HUES48 (cell line): ENCODE data around the gene IFFO2.

Experiments used
- H3K27ac ChIP-seq: one replicate; pipeline ENCODE4 v1.7.0; 2013; ENCODE audit warnings: low read depth, low read length, inconsistent platforms
- H3K27me3 ChIP-seq: 2 replicates; pipeline ENCODE4 v1.6.1; 2013; ENCODE audit warnings: mild to moderate bottlenecking, low read length; ENCODE audit not compliant: control insufficient read depth, insufficient read depth
- H3K36me3 ChIP-seq: 2 replicates; pipeline ENCODE4 v1.6.1; 2013; ENCODE audit warnings: low read length; ENCODE audit not compliant: control insufficient read depth, insufficient read depth
- H3K4me1 ChIP-seq: 2 replicates; pipeline ENCODE4 v1.6.1; 2013; ENCODE audit warnings: mild to moderate bottlenecking, low read length; ENCODE audit not compliant: control insufficient read depth, insufficient read depth
- H3K4me3 ChIP-seq: 2 replicates; pipeline ENCODE4 v1.5.1; 2013; ENCODE audit warnings: mild to moderate bottlenecking, low read depth, low read length
- H3K9ac ChIP-seq: 2 replicates; pipeline ENCODE4 v1.6.1; 2013; ENCODE audit warnings: mild to moderate bottlenecking, low read depth, low read length, moderate library complexity
- H3K9me3 ChIP-seq: 2 replicates; pipeline ENCODE4 v1.6.1; 2013; ENCODE audit warnings: low read length; ENCODE audit not compliant: control insufficient read depth, insufficient read depth

Gene IFFO2

DNA sequence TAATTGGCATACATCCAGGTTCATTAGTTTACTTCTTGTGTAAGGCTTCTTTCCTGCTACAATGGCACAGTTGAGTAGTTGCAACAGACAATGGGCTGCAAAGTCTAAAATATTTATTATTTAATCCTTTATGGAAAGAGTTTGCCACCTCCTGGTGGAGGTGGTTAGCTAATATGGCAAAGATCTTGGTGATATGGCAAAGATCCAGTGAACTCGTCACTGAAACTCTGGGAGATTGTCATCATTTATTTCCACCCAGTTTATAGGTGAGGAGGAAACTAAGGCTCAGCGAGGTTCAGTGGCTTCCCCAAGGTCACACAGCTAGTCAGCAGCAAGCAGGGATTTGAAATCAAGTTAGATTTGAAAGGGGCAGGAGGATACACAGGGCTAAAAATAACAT lies 16.1 kb upstream of the IFFO2 start:
- H3K27ac ChIP-seq: no peak overlapping the region
- no peaks in the 10 kb centered on the region for H3K36me3 ChIP-seq
- no peaks in the 10 kb centered on the region for H3K4me1 ChIP-seq
- H3K4me3 ChIP-seq: no peak overlapping the region
- no peak overlapping the region for H3K9ac ChIP-seq
- no peaks in the 10 kb centered on the region for H3K27me3 ChIP-seq
- H3K9me3 ChIP-seq: no peaks in the 10 kb centered on the region

DNA sequence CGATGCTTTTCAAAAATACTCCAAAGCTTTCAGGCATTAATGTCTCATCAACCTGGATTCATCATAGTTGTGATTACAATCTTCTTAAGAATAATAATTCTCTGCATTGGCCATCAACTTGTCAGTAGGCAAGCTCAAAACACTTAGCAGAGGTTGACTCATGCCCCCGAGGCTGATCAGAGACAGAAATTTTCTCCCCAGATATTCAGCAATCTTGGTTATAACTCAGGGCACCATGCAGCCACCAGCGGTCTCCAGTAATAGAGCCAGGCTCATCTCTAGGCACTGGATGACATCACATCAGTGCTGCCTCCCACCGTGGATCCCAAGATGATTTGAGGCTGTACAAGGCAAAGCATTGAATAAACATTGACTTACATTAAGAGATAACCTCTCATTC lies 14.3 kb upstream of the IFFO2 start:
- H3K27ac ChIP-seq: no peak overlapping the region
- no peaks in the 10 kb centered on the region for H3K9me3 ChIP-seq
- no peaks in the 10 kb centered on the region for H3K27me3 ChIP-seq
- peaks cover 4% of the 10 kb centered on the region; the same call in 1 of the 2 replicates for H3K4me1 ChIP-seq
- H3K9ac ChIP-seq: no peak overlapping the region
- no peak overlapping the region for H3K4me3 ChIP-seq
- H3K36me3 ChIP-seq: no peaks in the 10 kb centered on the region

DNA sequence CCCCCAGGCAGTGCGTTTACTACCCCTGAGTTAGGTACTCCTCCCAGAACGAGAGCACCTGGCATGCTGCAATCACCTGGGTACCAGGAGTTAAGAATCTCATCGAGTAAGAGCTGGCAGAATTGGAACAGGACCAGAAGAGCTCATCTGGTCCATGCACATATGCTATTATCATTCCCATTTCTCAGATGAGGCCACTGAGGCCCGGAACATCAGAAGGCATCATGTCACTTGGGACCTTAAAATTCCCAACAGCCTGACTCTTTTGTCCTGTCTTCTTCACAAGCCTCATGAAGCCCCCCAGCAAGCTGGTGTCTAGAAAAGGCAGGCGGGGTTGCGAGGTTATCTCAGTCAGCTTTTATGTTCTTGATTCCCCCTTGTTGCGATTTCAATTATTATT lies 13.9 kb upstream of the IFFO2 start:
- Histone ChIP-seq H3K27ac (no peak overlapping the region), H3K27me3 (no peaks in the 10 kb centered on the region), H3K9ac (no peak overlapping the region), H3K4me3 (no peak overlapping the region), H3K9me3 (no peaks in the 10 kb centered on the region), H3K4me1 (peaks cover 5% of the 10 kb centered on the region; the same call in 1 of the 2 replicates), H3K36me3 (no peaks in the 10 kb centered on the region)

DNA sequence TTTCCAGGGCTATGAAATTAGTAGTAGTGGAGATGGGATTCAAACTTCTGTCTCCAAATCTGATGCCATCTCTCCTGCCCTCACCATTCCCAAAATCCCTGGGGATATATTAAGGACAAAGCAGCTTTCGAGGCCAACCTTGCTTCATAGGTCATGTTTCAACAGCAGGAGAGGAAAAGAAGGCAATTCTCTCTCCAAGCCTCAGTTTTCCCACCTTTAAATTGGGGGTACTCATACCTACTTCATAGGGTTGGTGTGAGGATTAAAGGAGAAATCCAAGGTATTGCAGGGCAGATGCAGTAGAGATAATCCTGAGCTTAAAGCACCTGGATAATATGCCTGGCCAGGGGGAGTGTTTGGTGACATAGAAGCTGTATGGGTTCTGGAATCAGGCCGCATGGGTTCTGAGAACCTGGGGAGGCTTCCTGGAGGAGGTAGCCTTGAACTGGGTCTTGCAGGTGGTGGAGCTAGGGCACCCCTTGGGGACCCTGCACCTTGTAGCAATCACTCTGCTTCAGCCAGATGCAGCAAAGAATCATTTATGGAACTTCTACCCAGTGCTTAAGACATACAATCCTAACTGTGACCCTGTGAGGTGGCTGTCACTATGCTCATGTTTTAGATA lies 10.7 kb upstream of the IFFO2 start:
- H3K27me3 ChIP-seq: peaks cover 3% of the 10 kb centered on the region; the same call in 1 of the 2 replicates
- no peak overlapping the region for H3K9ac ChIP-seq
- no peaks in the 10 kb centered on the region for H3K36me3 ChIP-seq
- H3K4me1 ChIP-seq: peaks cover 5% of the 10 kb centered on the region; the same call in 1 of the 2 replicates
- H3K9me3 ChIP-seq: no peaks in the 10 kb centered on the region
- H3K4me3 ChIP-seq: no peak overlapping the region
- H3K27ac ChIP-seq: no peak overlapping the region

DNA sequence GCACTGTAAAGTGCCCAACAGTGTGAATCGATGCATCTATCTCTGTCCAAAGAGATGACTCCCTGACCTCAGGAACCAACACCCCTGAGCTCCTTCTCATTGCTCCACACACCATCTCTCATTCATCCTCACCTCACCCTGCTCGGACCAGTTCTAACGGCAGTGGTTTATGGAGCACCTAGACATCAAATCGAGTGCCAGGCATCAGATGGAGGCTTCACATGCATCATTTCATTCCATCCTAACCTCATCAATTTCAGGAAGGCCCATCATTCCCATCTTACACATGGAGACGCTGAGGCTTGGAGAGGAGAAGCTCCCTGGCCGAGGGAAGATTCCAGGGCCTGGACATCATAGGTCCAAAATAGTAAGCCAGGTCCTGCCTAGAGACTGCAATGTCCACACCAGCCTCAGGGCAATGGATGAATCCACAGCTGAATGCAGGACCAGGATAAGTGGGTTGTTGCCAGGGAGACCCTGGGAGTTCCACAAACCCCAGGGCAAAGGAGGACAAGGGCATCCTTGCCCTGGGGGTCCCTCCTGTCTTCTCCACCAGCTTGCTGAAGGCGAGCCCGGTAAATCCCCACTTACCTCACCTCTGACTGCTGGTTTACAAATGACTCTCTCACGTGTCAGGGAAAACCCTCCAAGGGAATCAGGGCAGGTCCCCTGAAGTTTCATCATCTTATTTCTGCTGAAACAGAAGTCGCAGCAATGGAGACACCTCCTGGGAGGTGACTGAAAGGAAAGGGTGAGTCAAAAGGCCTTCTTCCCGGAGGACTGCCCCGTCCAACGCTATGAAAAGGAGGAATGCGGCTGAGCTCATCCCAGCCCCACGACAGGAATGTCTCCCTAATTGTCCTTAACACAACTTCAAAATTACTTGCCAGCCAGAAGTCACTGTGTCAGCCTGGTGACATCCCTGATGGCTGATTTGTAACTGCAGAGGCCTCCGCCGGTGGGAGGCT lies 9.0 kb upstream of the IFFO2 start:
- Histone ChIP-seq H3K9me3 (no peaks in the 10 kb centered on the region), H3K27ac (peak overlapping the region; percentile 47), H3K36me3 (no peaks in the 10 kb centered on the region), H3K4me3 (no peak overlapping the region), H3K9ac (no peak overlapping the region), H3K27me3 (peaks cover 3% of the 10 kb centered on the region; the same call in 1 of the 2 replicates), H3K4me1 (peaks cover 5% of the 10 kb centered on the region; the same call in 1 of the 2 replicates)

DNA sequence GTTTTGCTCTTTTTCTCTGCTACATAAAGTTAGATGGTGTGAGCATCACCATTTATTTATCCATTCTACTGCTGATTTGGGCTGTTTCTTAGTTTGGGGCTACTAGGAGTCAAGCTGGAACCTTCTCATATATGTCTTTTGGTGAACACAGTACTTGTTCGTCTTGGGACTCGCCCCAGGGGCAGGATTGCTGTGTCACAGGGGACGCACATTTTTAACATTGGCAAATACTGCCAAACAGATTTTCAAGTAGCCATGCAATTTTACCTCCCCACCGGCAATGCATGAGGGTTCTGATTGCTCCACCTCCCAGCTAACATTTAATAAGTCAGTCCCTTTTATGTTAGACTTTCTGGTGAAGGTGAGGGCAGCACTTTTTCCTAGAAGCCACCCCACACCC lies 7.5 kb upstream of the IFFO2 start:
- Histone ChIP-seq H3K27me3 (peaks cover 3% of the 10 kb centered on the region; the same call in 1 of the 2 replicates), H3K27ac (no peak overlapping the region)

DNA sequence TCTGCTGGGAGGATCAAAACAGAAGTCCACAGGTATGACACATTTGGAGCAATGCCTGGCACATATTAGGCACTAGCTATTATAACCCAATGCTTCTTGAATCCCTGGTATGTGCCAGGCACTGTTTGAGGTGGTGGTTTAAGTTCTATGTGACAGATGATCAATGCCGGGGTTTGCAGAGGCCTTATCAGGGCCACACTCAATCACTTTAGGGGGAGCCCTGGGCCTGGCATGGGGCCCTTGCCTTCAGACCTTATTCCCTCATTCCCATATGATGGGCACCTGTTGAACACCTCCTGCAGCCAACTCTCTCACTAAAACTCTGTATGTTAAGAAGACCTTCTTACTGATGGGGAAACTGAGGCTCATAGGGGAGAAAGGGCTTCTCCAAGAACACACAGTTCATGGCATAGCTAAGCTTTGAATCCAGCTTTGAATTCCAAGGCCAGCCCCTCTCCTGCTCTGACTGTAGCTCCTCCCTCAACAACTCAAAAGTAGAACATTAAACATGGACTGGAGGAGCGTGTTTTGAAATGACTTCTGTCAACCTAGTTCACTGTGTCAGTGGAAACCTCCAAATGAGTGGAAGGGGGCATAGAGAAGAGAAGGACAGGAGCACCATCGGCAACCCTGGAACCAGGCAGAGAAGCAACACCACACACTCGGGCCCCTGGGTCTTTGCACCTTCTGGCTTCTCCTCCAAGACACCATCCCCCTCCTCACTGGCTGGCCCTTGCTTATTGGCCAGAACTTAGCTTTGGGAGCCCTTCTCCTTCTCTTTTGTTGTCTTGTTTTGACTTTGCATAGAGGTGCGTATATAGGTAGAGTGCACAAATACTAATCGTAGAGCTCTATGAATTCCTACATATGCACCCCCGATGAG lies 6.6 kb upstream of the IFFO2 start:
- Histone ChIP-seq H3K27ac (no peak overlapping the region), H3K9ac (no peak overlapping the region), H3K9me3 (no peaks in the 10 kb centered on the region), H3K4me3 (no peak overlapping the region), H3K4me1 (peaks cover 5% of the 10 kb centered on the region; the same call in 1 of the 2 replicates), H3K27me3 (peaks cover 5% of the 10 kb centered on the region), H3K36me3 (no peaks in the 10 kb centered on the region)

More for the DNA sequence above, 7.5 kb upstream of the IFFO2 start:
- peaks cover 5% of the 10 kb centered on the region; the same call in 1 of the 2 replicates for H3K4me1 ChIP-seq
- H3K9me3 ChIP-seq: no peaks in the 10 kb centered on the region
- no peaks in the 10 kb centered on the region for H3K36me3 ChIP-seq
- H3K9ac ChIP-seq: no peak overlapping the region
- H3K4me3 ChIP-seq: no peak overlapping the region

DNA sequence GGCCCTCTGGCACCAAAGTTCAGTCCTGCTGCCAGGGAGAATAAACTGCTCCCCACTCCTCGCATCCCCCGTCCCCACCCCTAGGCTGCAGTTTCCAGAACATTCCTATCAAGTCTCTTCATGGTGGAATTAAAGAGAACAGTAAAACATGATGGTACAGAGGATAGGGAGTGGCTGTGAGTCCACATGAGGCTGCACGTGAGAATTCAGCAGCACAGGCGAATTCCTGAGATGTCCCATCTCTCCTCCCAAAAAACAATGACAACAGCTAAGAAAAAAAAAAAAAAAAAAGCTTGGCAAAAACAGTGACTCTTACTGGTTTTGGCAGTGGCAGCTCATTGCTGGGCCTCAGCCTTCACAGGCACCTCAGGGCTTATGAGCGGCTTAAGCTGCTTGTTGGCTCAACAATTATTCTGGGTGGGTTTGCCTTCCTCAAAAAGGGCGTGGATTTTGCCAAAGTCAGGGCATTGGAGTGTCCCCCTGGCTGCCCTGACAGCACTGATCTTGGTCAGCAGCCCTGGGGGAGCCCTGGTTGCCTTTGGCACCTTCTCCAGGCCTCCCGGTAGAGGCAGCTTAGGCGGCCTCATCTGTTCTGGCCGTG lies 5.7 kb upstream of the IFFO2 start:
- H3K9ac ChIP-seq: no peak overlapping the region
- peaks cover 8% of the 10 kb centered on the region; the same call in 1 of the 2 replicates for H3K4me1 ChIP-seq

DNA sequence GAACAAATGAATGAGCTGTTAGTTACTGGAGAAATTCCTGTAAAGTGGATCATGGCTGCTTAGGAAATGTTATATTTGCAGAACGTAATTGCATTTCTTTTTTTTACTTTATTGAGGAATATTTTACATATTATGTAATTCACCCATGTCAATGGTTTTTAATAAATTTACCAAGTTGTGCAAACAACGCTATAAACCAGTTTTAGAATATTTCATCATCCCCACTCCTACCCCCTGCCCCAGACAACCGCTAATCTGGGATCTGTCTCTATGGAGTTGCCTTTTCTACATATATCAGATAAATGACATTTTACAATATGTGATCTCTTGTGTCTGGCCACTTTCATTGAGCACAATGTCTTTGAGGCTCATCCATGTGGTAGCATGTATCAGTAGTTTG lies 4.3 kb upstream of the IFFO2 start:
- no peak overlapping the region for H3K27ac ChIP-seq
- H3K27me3 ChIP-seq: peaks cover 16% of the 10 kb centered on the region
- no peaks in the 10 kb centered on the region for H3K9me3 ChIP-seq
- peaks cover 5% of the 10 kb centered on the region; the same call in 1 of the 2 replicates for H3K4me1 ChIP-seq
- no peaks in the 10 kb centered on the region for H3K36me3 ChIP-seq
- H3K9ac ChIP-seq: no peak overlapping the region
- H3K4me3 ChIP-seq: no peak overlapping the region

More for the DNA sequence above, 5.7 kb upstream of the IFFO2 start:
- Histone ChIP-seq H3K36me3 (no peaks in the 10 kb centered on the region), H3K4me3 (no peak overlapping the region), H3K9me3 (no peaks in the 10 kb centered on the region), H3K27ac (no peak overlapping the region), H3K27me3 (peaks cover 14% of the 10 kb centered on the region)

DNA sequence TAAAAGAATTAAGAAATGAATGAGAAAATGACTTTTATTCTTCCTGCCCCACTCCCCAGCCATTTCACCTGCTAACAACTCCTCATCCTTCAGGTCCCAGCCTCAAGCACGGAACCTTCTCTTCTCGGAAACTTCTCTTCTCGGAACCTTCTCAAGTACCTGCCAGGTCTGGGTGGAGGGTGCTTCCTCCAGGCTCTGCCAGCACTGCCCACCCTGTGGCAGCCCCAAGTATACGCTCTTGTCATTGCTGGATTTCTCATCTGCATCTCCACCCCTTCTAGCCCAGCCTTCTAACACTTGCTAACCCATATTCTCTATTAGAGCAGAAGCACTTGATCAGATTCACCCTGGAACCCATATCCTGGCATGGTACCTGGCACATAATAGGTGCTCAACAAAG lies 3.9 kb upstream of the IFFO2 start:
- peaks cover 18% of the 10 kb centered on the region for H3K27me3 ChIP-seq
- H3K9ac ChIP-seq: no peak overlapping the region
- no peak overlapping the region for H3K27ac ChIP-seq
- no peaks in the 10 kb centered on the region for H3K36me3 ChIP-seq
- H3K9me3 ChIP-seq: no peaks in the 10 kb centered on the region
- peaks cover 3% of the 10 kb centered on the region; the same call in 1 of the 2 replicates for H3K4me1 ChIP-seq
- no peak overlapping the region for H3K4me3 ChIP-seq
